WTC11 (cell line): ENCODE results near the gene TACR1. TPM values are rescaled to one million over a fixed set of nuclear protein-coding genes. Genes with fewer than 3 reads are reported as not detected.

Experiments
- ATAC-seq: fragments of 200-7000 bp; cut with Tn5 transposase; 2 replicates; pipeline ENCODE4 v1.10.0; 2021; ENCODE audit warnings: mild to moderate bottlenecking, moderate library complexity
- CTCF ChIA-PET: fragments of 300-600 bp; sonication (Branson Sonifier 250); formaldehyde crosslinking; loops from one replicate; lab custom pipeline; 2021; ENCODE audit warnings: antibody characterized with exemption; lab: Charles Lee
- POLR2A ChIA-PET: fragments of 350-600 bp; sonication (Branson Sonifier 250); formaldehyde crosslinking; loops from one replicate; lab custom pipeline; 2021; ENCODE audit warnings: antibody characterized with exemption; lab: Charles Lee
- DNase-seq: peaks from one replicate; pipeline ENCODE4 v3.0.0; 2021; ENCODE audit warnings: low spot score
- H3K27ac Mint-ChIP-seq: 2 replicates; pipeline ENCODE4 v1.8.0; 2021; ENCODE audit warnings: mixed read lengths
- H3K27me3 Mint-ChIP-seq: 2 replicates; pipeline ENCODE4 v1.8.0; 2021; ENCODE audit warnings: low read depth, mild to moderate bottlenecking, moderate library complexity, mixed read lengths
- H3K36me3 Mint-ChIP-seq: 2 replicates; pipeline ENCODE4 v1.8.0; 2021; ENCODE audit warnings: mixed read lengths
- H3K4me1 Mint-ChIP-seq: 2 replicates; pipeline ENCODE4 v1.8.0; 2022; ENCODE audit warnings: mixed read lengths
- H3K4me3 Mint-ChIP-seq: 2 replicates; pipeline ENCODE4 v1.8.0; 2021; ENCODE audit warnings: mild to moderate bottlenecking, moderate library complexity, mixed read lengths
- H3K9me3 Mint-ChIP-seq: 2 replicates; pipeline ENCODE4 v1.8.0; 2021; ENCODE audit warnings: mixed read lengths
- ETV6 ChIP-seq: sonication (generic); formaldehyde crosslinking; IDR thresholded peaks from 2 replicates; pipeline ENCODE4 v1.8.1; 2022; ENCODE audit warnings: mild to moderate bottlenecking, missing genetic modification reagents
- GABPB1 ChIP-seq: sonication (generic); formaldehyde crosslinking; IDR thresholded peaks from 2 replicates; pipeline ENCODE4 v1.8.1; 2023; ENCODE audit warnings: mild to moderate bottlenecking, missing genetic modification reagents
- GRHL2 ChIP-seq: fragments of 250-450 bp; sonication (Bioruptor Pico); IDR thresholded peaks from 2 replicates; pipeline ENCODE4 v1.8.0; 2022; ENCODE audit warnings: mild to moderate bottlenecking, moderate library complexity; ENCODE audit not compliant: insufficient replicate concordance, severe bottlenecking
- JUN ChIP-seq: sonication (generic); formaldehyde crosslinking; IDR thresholded peaks from 2 replicates; pipeline ENCODE4 v1.8.0; 2023; ENCODE audit warnings: mild to moderate bottlenecking, missing genetic modification reagents
- KAT7 ChIP-seq: sonication (generic); formaldehyde crosslinking; IDR thresholded peaks from 2 replicates; pipeline ENCODE4 v1.8.1; 2023; ENCODE audit warnings: missing genetic modification reagents, mild to moderate bottlenecking, borderline replicate concordance
- MXD4 ChIP-seq: fragments of 250-450 bp; sonication (Bioruptor Pico); IDR thresholded peaks from 2 replicates; pipeline ENCODE4 v1.8.0; 2021; ENCODE audit warnings: mild to moderate bottlenecking, moderate library complexity, borderline replicate concordance
- NFE2L1 ChIP-seq: sonication (generic); formaldehyde crosslinking; IDR thresholded peaks from 2 replicates; pipeline ENCODE4 v1.8.1; 2023; ENCODE audit warnings: missing genetic modification reagents
- OVOL2 ChIP-seq: fragments of 250-450 bp; sonication (Bioruptor Pico); IDR thresholded peaks from 2 replicates; pipeline ENCODE4 v1.9.0; 2021; ENCODE audit warnings: mild to moderate bottlenecking, borderline replicate concordance
- SP1 ChIP-seq: sonication (generic); formaldehyde crosslinking; conservative IDR thresholded peaks from 2 replicates; pipeline ENCODE4 v1.8.1; 2022; ENCODE audit warnings: missing genetic modification reagents
- STAT6 ChIP-seq: sonication (generic); formaldehyde crosslinking; conservative IDR thresholded peaks from 2 replicates; pipeline ENCODE4 v1.8.1; 2023; ENCODE audit warnings: mild to moderate bottlenecking, low read depth, missing genetic modification reagents, moderate library complexity
- TEAD4 ChIP-seq: sonication (generic); formaldehyde crosslinking; IDR thresholded peaks from 2 replicates; pipeline ENCODE4 v1.8.0; 2022; ENCODE audit warnings: mild to moderate bottlenecking, missing genetic modification reagents
- TP53 ChIP-seq: sonication (generic); formaldehyde crosslinking; IDR thresholded peaks from 2 replicates; pipeline ENCODE4 v1.8.1; 2023; ENCODE audit warnings: mild to moderate bottlenecking, missing genetic modification reagents
- USF2 ChIP-seq: sonication (generic); formaldehyde crosslinking; IDR thresholded peaks from 2 replicates; pipeline ENCODE4 v1.8.1; 2023; ENCODE audit warnings: mild to moderate bottlenecking, missing genetic modification reagents, moderate library complexity
- ZMAT4 ChIP-seq: fragments of 250-450 bp; sonication (Bioruptor Pico); IDR thresholded peaks from 2 replicates; pipeline ENCODE4 v1.9.0; 2021; ENCODE audit warnings: mild to moderate bottlenecking
- ZNF317 ChIP-seq: sonication (generic); formaldehyde crosslinking; IDR thresholded peaks from 2 replicates; pipeline ENCODE4 v1.8.1; 2023; ENCODE audit warnings: low read depth, mild to moderate bottlenecking, moderate library complexity, missing genetic modification reagents, borderline replicate concordance
- ZNF423 ChIP-seq: fragments of 250-450 bp; sonication (Bioruptor Pico); IDR thresholded peaks from 2 replicates; pipeline ENCODE4 v2.1.2; 2022; ENCODE audit warnings: mild to moderate bottlenecking, moderate library complexity
- total RNA-seq: library from RNA; stranded (reverse); gene quantifications from 3 replicates; pipeline ENCODE4 v1.2.3, GENCODE V29; 2021
- TF ChIP-seq, protein P1 (sequence below): fragments of 250-450 bp; sonication (Bioruptor Pico); IDR thresholded peaks from 2 replicates; pipeline ENCODE4 v2.1.2; 2022; ENCODE audit warnings: mild to moderate bottlenecking, moderate library complexity
- TF ChIP-seq, protein P2 (sequence below): sonication (generic); formaldehyde crosslinking; IDR thresholded peaks from 2 replicates; pipeline ENCODE4 v1.8.1; 2023; ENCODE audit warnings: mild to moderate bottlenecking, missing genetic modification reagents, borderline replicate concordance
- TF ChIP-seq, protein P3 (sequence below): fragments of 250-450 bp; sonication (Bioruptor Pico); IDR thresholded peaks from 2 replicates; pipeline ENCODE4 v1.9.0; 2021; ENCODE audit warnings: mild to moderate bottlenecking, borderline replicate concordance

The TACR1 gene
- total RNA-seq, 1 experiment from 2014 or later = 0.13 TPM

GRCh38 chr2:75194184-75194868 lies 5.0 kb downstream of the TACR1 start (continued):
- TF ChIP-seq, protein P1, sequence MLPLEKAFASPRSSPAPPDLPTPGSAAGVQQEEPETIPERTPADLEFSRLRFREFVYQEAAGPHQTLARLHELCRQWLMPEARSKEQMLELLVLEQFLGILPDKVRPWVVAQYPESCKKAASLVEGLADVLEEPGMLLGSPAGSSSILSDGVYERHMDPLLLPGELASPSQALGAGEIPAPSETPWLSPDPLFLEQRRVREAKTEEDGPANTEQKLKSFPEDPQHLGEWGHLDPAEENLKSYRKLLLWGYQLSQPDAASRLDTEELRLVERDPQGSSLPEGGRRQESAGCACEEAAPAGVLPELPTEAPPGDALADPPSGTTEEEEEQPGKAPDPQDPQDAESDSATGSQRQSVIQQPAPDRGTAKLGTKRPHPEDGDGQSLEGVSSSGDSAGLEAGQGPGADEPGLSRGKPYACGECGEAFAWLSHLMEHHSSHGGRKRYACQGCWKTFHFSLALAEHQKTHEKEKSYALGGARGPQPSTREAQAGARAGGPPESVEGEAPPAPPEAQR (CRISPR knock-in tag) = no peak
- no peak for TF ChIP-seq GABPB1 (CRISPR knock-in tag)
- TF ChIP-seq OVOL2 (CRISPR knock-in tag) = no peak
- no peak for TF ChIP-seq JUN (CRISPR knock-in tag)
- TF ChIP-seq, all 79 proteins: peak for 0

DNA sequence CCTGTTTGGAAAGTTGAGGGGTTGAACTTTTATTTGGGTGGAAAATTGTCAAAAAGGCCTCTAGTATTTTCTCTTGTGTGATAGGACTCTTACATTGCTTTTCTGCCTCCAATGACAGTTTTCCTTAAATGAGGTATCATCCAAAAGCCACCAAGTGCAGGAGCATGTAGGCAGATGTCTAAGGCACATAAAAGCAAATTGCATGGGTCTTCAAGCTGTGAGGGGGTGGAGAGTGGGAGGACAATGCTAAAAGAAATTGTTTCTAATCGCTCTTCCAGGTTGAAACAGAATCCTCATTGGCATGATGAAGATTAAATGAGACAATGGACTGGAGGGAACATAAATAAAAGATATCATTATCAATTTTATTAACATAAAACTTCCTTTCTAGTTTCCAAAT lies 6.8 kb downstream of the TACR1 start:
- Mint-ChIP-seq H3K4me1 (peaks cover 21% of the 10 kb centered on the region), H3K27me3 (peaks cover 21% of the 10 kb centered on the region), H3K9me3 (no peaks in the 10 kb centered on the region), H3K4me3 (no peak overlapping the region), H3K36me3 (no peaks in the 10 kb centered on the region), H3K27ac (no peak overlapping the region)
- ChIA-PET POLR2A (no interaction called here), CTCF (no interaction called here)
- TF ChIP-seq SP1 (CRISPR knock-in tag) = no peak
- no peak for TF ChIP-seq USF2
- no peak for TF ChIP-seq ETV6 (CRISPR knock-in tag)
- TF ChIP-seq GRHL2 (CRISPR knock-in tag) = no peak
- TF ChIP-seq, protein P2, sequence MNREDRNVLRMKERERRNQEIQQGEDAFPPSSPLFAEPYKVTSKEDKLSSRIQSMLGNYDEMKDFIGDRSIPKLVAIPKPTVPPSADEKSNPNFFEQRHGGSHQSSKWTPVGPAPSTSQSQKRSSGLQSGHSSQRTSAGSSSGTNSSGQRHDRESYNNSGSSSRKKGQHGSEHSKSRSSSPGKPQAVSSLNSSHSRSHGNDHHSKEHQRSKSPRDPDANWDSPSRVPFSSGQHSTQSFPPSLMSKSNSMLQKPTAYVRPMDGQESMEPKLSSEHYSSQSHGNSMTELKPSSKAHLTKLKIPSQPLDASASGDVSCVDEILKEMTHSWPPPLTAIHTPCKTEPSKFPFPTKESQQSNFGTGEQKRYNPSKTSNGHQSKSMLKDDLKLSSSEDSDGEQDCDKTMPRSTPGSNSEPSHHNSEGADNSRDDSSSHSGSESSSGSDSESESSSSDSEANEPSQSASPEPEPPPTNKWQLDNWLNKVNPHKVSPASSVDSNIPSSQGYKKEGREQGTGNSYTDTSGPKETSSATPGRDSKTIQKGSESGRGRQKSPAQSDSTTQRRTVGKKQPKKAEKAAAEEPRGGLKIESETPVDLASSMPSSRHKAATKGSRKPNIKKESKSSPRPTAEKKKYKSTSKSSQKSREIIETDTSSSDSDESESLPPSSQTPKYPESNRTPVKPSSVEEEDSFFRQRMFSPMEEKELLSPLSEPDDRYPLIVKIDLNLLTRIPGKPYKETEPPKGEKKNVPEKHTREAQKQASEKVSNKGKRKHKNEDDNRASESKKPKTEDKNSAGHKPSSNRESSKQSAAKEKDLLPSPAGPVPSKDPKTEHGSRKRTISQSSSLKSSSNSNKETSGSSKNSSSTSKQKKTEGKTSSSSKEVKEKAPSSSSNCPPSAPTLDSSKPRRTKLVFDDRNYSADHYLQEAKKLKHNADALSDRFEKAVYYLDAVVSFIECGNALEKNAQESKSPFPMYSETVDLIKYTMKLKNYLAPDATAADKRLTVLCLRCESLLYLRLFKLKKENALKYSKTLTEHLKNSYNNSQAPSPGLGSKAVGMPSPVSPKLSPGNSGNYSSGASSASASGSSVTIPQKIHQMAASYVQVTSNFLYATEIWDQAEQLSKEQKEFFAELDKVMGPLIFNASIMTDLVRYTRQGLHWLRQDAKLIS (CRISPR knock-in tag) = no peak
- TF ChIP-seq KAT7 (CRISPR knock-in tag) = no peak
- no peak for TF ChIP-seq TEAD4
- TF ChIP-seq, protein P3, sequence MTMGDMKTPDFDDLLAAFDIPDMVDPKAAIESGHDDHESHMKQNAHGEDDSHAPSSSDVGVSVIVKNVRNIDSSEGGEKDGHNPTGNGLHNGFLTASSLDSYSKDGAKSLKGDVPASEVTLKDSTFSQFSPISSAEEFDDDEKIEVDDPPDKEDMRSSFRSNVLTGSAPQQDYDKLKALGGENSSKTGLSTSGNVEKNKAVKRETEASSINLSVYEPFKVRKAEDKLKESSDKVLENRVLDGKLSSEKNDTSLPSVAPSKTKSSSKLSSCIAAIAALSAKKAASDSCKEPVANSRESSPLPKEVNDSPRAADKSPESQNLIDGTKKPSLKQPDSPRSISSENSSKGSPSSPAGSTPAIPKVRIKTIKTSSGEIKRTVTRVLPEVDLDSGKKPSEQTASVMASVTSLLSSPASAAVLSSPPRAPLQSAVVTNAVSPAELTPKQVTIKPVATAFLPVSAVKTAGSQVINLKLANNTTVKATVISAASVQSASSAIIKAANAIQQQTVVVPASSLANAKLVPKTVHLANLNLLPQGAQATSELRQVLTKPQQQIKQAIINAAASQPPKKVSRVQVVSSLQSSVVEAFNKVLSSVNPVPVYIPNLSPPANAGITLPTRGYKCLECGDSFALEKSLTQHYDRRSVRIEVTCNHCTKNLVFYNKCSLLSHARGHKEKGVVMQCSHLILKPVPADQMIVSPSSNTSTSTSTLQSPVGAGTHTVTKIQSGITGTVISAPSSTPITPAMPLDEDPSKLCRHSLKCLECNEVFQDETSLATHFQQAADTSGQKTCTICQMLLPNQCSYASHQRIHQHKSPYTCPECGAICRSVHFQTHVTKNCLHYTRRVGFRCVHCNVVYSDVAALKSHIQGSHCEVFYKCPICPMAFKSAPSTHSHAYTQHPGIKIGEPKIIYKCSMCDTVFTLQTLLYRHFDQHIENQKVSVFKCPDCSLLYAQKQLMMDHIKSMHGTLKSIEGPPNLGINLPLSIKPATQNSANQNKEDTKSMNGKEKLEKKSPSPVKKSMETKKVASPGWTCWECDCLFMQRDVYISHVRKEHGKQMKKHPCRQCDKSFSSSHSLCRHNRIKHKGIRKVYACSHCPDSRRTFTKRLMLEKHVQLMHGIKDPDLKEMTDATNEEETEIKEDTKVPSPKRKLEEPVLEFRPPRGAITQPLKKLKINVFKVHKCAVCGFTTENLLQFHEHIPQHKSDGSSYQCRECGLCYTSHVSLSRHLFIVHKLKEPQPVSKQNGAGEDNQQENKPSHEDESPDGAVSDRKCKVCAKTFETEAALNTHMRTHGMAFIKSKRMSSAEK (CRISPR knock-in tag) = no peak
- no peak for TF ChIP-seq TP53 (CRISPR knock-in tag)
- no peak for TF ChIP-seq STAT6 (CRISPR knock-in tag)
- no peak for TF ChIP-seq ZNF423 (CRISPR knock-in tag)
- TF ChIP-seq ZNF317 (CRISPR knock-in tag) = no peak
- no peak for TF ChIP-seq ZMAT4 (CRISPR knock-in tag)
- TF ChIP-seq NFE2L1 (CRISPR knock-in tag) = no peak
- no peak for TF ChIP-seq MXD4
- no peak for TF ChIP-seq GABPB1 (CRISPR knock-in tag)
- ATAC-seq = no peak
- no peak for DNase-seq
